IMR-90 (cell line): Measurements from ENCODE around the gene PDZRN3. TPM values are rescaled to one million over a fixed set of nuclear protein-coding genes. Genes with fewer than 3 reads are reported as not detected.

Experiments
- ATAC-seq: fragments of 200-7000 bp; cut with Tn5 transposase; 2 replicates; pipeline ENCODE4 v1.9.1; 2020; ENCODE audit warnings: low read depth, mild to moderate bottlenecking, moderate library complexity
- BruUV-seq: library from RNA; stranded (reverse); fragments of 400-500 nt; replicated peaks from 2 replicates; lab custom pipeline; 2021; lab: Mats Ljungman, UMichigan
- CTCF ChIA-PET: fragments of 300-600 bp; formaldehyde crosslinking; extraction: SDS; loops from one replicate; lab custom pipeline; 2021; ENCODE audit warnings: antibody characterized with exemption; lab: Yijun Ruan, JAX
- POLR2A ChIA-PET: fragments of 300-600 bp; sonication (Branson Sonifier 250); formaldehyde crosslinking; loops from one replicate; lab custom pipeline; 2022; ENCODE audit warnings: antibody characterized with exemption; ENCODE audit not compliant: unreplicated experiment; lab: Charles Lee
- DNase-seq: peaks from one replicate; pipeline ENCODE4 v3.0.0; 2013
- H2AFZ ChIP-seq: replicated peaks from 2 replicates; pipeline ENCODE3; 2013; ENCODE audit warnings: low read length, mild to moderate bottlenecking; ENCODE audit not compliant: poor library complexity
- H2AK5ac ChIP-seq: 2 replicates; pipeline ENCODE4 v1.6.1; 2013; ENCODE audit warnings: low read depth, low read length, inconsistent platforms
- H2AK9ac ChIP-seq: replicated peaks from 2 replicates; pipeline ENCODE3; 2013; ENCODE audit warnings: mild to moderate bottlenecking, low read depth, low read length, moderate library complexity; ENCODE audit not compliant: poor library complexity
- H2BK120ac ChIP-seq: 2 replicates; pipeline ENCODE4 v1.6.1; 2013; ENCODE audit warnings: low read depth, low read length, inconsistent platforms
- H2BK15ac ChIP-seq: 3 replicates; pipeline ENCODE4 v1.6.1; 2013; ENCODE audit warnings: low read depth, low read length, inconsistent platforms
- H2BK20ac ChIP-seq: 2 replicates; pipeline ENCODE4 v1.6.1; 2013; ENCODE audit warnings: low read depth, mild to moderate bottlenecking, inconsistent platforms, low read length, moderate library complexity
- H2BK5ac ChIP-seq: 2 replicates; pipeline ENCODE4 v1.6.1; 2013; ENCODE audit warnings: mild to moderate bottlenecking, low read depth, low read length, inconsistent platforms; ENCODE audit not compliant: poor library complexity, severe bottlenecking
- H3K14ac ChIP-seq: replicated peaks from 2 replicates; pipeline ENCODE4 v1.6.1; 2013; ENCODE audit warnings: low read depth, low read length, inconsistent platforms
- H3K18ac ChIP-seq: 2 replicates; pipeline ENCODE4 v1.6.1; 2013; ENCODE audit warnings: low read depth, low read length, control low read depth
- H3K23ac ChIP-seq: 2 replicates; pipeline ENCODE4 v1.6.1; 2013; ENCODE audit warnings: low read depth, low read length, inconsistent platforms
- H3K27ac ChIP-seq: 2 replicates; pipeline ENCODE4 v1.5.1; 2013; ENCODE audit warnings: mild to moderate bottlenecking, control low read depth, low read length; ENCODE audit not compliant: insufficient read depth
- H3K27me3 ChIP-seq: 2 replicates; pipeline ENCODE4 v1.6.1; 2013; ENCODE audit warnings: low read length; ENCODE audit not compliant: control insufficient read depth, insufficient read depth
- H3K36me3 ChIP-seq: 2 replicates; pipeline ENCODE4 v1.6.1; 2013; ENCODE audit warnings: low read length, mixed read lengths; ENCODE audit not compliant: control insufficient read depth, insufficient read depth
- H3K4ac ChIP-seq: 2 replicates; pipeline ENCODE4 v1.6.1; 2013; ENCODE audit warnings: low read depth, low read length, inconsistent platforms
- H3K4me1 ChIP-seq: 2 replicates; pipeline ENCODE4 v1.6.1; 2013; ENCODE audit warnings: low read length, mixed read lengths; ENCODE audit not compliant: control insufficient read depth, insufficient read depth
- H3K4me2 ChIP-seq: 2 replicates; pipeline ENCODE4 v1.6.1; 2013; ENCODE audit warnings: low read depth, mild to moderate bottlenecking, control low read depth, low read length, moderate library complexity
- H3K4me3 ChIP-seq: 2 replicates; pipeline ENCODE4 v1.5.1; 2013; ENCODE audit warnings: low read depth, mild to moderate bottlenecking, control low read depth, low read length, moderate library complexity; ENCODE audit not compliant: insufficient read depth
- H3K56ac ChIP-seq: 2 replicates; pipeline ENCODE4 v1.6.1; 2013; ENCODE audit warnings: low read length, inconsistent platforms; ENCODE audit not compliant: insufficient read depth; ENCODE audit errors: extremely low read depth
- H3K79me1 ChIP-seq, 2 experiments: 2 replicates each; pipeline ENCODE4 v1.6.1; 2013; ENCODE audit warnings: low read length in 2 of 2, inconsistent platforms in 1 of 2, low read depth in 1 of 2
- H3K9ac ChIP-seq: 2 replicates; pipeline ENCODE4 v1.6.1; 2013; ENCODE audit warnings: low read depth, low read length, control low read depth
- H3K9me1 ChIP-seq: 2 replicates; pipeline ENCODE4 v1.6.1; 2013; ENCODE audit warnings: low read length, inconsistent platforms; ENCODE audit not compliant: insufficient read depth
- H3K9me3 ChIP-seq: 2 replicates; pipeline ENCODE4 v1.6.1; 2013; ENCODE audit warnings: low read length; ENCODE audit not compliant: control insufficient read depth, insufficient read depth
- H4K20me1 ChIP-seq: 2 replicates; pipeline ENCODE4 v1.6.1; 2013; ENCODE audit warnings: low read length, inconsistent platforms; ENCODE audit not compliant: insufficient read depth
- H4K5ac ChIP-seq: 2 replicates; pipeline ENCODE4 v1.6.1; 2013; ENCODE audit warnings: mild to moderate bottlenecking, low read depth, low read length, control low read depth
- H4K8ac ChIP-seq, 2 experiments: 2 replicates each; pipeline ENCODE4 v1.6.1; 2013; ENCODE audit warnings: low read depth in 2 of 2, low read length in 2 of 2, control low read depth in 1 of 2, inconsistent platforms in 1 of 2
- H4K91ac ChIP-seq: 2 replicates; pipeline ENCODE4 v1.6.1; 2013; ENCODE audit warnings: low read depth, low read length, inconsistent platforms; ENCODE audit not compliant: insufficient read depth
- FOS ChIP-seq: fragments of 150-350 bp; IDR thresholded peaks from 2 replicates; pipeline ENCODE4 v1.6.1; 2016; ENCODE audit warnings: low read depth, low read length
- MAZ ChIP-seq: IDR thresholded peaks from 2 replicates; pipeline ENCODE4 v1.6.1; 2012; ENCODE audit warnings: low read depth, mild to moderate bottlenecking, low read length, improper control_type of control experiment, moderate library complexity, borderline replicate concordance
- POLR2A ChIP-seq: IDR thresholded peaks from 2 replicates; pipeline ENCODE4 v1.6.1; 2012; ENCODE audit warnings: mild to moderate bottlenecking, low read depth, low read length
- RCOR1 ChIP-seq: IDR thresholded peaks from 2 replicates; pipeline ENCODE4 v1.6.1; 2012; ENCODE audit warnings: mild to moderate bottlenecking, low read length, improper control_type of control experiment; ENCODE audit not compliant: insufficient replicate concordance
- SMC3 ChIP-seq: fragments of 150-350 bp; IDR thresholded peaks from 2 replicates; pipeline ENCODE4 v1.6.1; 2016; ENCODE audit warnings: low read depth, mild to moderate bottlenecking, antibody characterized with exemption, low read length, moderate library complexity
- WGBS, 2 experiments: methylation state at CpG; one replicate each; pipeline versions ENCODE4 v1.1.5 to v1.1.7; 2013; ENCODE audit warnings: missing lambda C conversion rate in 2 of 2; ENCODE audit not compliant: insufficient read length in 1 of 2; ENCODE audit errors: extremely low coverage in 2 of 2; 5-methylcytosine and 5-hydroxymethylcytosine counted together
- dilution Hi-C: fragments of 300-500 bp; cut with HindIII; formaldehyde crosslinking; loops from one replicate; pipeline ENCODE4 v1.14.3; 2018; ENCODE audit warnings: low sequenced_read_pairs; ENCODE audit not compliant: unreplicated experiment
- in situ Hi-C: fragments of 300-500 bp; cut with MboI; formaldehyde crosslinking; loops from 3 replicates; pipeline ENCODE4 v1.14.3; 2019; ENCODE audit warnings: low sequenced_read_pairs, inconsistent platforms, mixed read lengths
- intact Hi-C: fragments of 100-400 bp; cut with micrococcal nuclease; formaldehyde crosslinking; loops from 2 replicates; pipeline ENCODE4 v1.10.0; 2022
- polyA plus RNA-seq, 3 experiments: library from polyadenylated mRNA; depleted of rRNA; stranded (reverse); fragments of >200 nt; gene quantifications; 2 replicates each; pipeline ENCODE4 v1.2.3, GENCODE V29; 2012; ENCODE audit warnings: low replicate concordance in 1 of 3
- total RNA-seq: library from RNA; depleted of rRNA; stranded (reverse); fragments of >200 nt; gene quantifications from 2 replicates; pipeline ENCODE4 v1.2.3, GENCODE V29; 2012
- TF ChIP-seq, protein P1 (sequence below): conservative IDR thresholded peaks from 2 replicates; pipeline ENCODE4 v1.5.1; 2012; ENCODE audit warnings: mild to moderate bottlenecking, low read depth, low read length, improper control_type of control experiment

Gene PDZRN3
- total and polyA plus RNA-seq, 2 of the 4 experiments (the other 2 are of a cell fraction) = 9.4 to 17.0 TPM

DNA sequence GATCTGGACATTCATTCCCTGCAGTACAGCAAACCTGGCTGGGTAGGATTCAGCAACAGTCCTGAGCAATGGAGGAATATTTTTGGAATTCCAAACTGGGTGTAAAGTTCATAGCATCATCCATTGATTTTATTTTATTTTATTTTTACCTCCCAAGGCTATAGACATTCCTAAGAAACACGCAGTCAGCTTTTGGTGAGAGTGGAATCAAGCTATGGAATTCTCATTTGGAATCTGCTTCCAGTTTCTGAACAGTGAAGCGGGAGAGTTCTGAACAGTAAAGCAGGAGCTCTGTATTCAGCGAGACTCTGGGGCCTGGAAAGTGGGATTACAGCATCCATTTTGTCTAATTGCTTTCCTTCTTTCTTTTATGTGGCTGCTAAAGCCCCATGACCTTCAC lies 1.4 kb upstream of the PDZRN3 start:
- no TSS peak for BruUV-seq
- CTCF ChIA-PET = interaction anchor here (0.8 to 1.0 kb wide), 2 partner anchors 118 to 148 kb away, joined by 3 to 5 read pairs; no protein-coding TSS in a partner anchor
- Histone ChIP-seq H3K4ac (0 out of 2 replicates have a peak overlapping the region, but pooled peaks have one; percentile 17), H2AFZ (no peak overlapping the region), H2BK5ac (no peak overlapping the region), H3K4me3 (no peak overlapping the region), H2BK120ac (no peak overlapping the region), H4K5ac (no peak overlapping the region; the same call in 1 of the 2 replicates), H4K8ac (no peak overlapping the region), H2AK5ac (0 out of 2 replicates have a peak overlapping the region, but pooled peaks have one; percentile 26), H4K91ac (no peak overlapping the region), H2BK15ac (peak overlapping the region; percentile 0; the same call in 1 of the 3 replicates), H2BK20ac (no peak overlapping the region), H4K20me1 (peaks cover 17% of the 10 kb centered on the region; the same call in 1 of the 2 replicates), H3K36me3 (no peaks in the 10 kb centered on the region), H3K9me3 (no peaks in the 10 kb centered on the region), H2AK9ac (no peak overlapping the region), H3K23ac (no peak overlapping the region; the same call in 1 of the 2 replicates), H3K79me1 (peaks cover 5 to 25% of the 10 kb centered on the region in 2 experiments; a peak in 3 of 4 replicates), H3K9ac (no peak overlapping the region; the same call in none of the 2 replicates), H3K4me2 (peak overlapping the region; percentile 97), H3K4me1 (peaks cover 6% of the 10 kb centered on the region), H3K18ac (no peak overlapping the region), H3K27ac (no peak overlapping the region), H3K14ac (no peak overlapping the region), H3K27me3 (no peaks in the 10 kb centered on the region), H3K56ac (no peak overlapping the region), H3K9me1 (no peaks in the 10 kb centered on the region; the same call in none of the 2 replicates)
- DNase-seq = no peak
- in situ Hi-C loops = loop anchor here (5.0 kb wide), 1 partner anchor 221 kb away; no protein-coding TSS in a partner anchor
- 100% methylated on average over 1 of the region's 3 CpGs; no CpG with 5 or more reads in 1 of the 2 experiments for WGBS, 2 experiments
- intact Hi-C loops = loop anchor here (5.0 kb wide), 1 partner anchor 101 kb away; no protein-coding TSS in a partner anchor
- POLR2A ChIA-PET = no interaction called here
- dilution Hi-C loops = no loop called here
- TF ChIP-seq POLR2A = no peak
- TF ChIP-seq, protein P1, sequence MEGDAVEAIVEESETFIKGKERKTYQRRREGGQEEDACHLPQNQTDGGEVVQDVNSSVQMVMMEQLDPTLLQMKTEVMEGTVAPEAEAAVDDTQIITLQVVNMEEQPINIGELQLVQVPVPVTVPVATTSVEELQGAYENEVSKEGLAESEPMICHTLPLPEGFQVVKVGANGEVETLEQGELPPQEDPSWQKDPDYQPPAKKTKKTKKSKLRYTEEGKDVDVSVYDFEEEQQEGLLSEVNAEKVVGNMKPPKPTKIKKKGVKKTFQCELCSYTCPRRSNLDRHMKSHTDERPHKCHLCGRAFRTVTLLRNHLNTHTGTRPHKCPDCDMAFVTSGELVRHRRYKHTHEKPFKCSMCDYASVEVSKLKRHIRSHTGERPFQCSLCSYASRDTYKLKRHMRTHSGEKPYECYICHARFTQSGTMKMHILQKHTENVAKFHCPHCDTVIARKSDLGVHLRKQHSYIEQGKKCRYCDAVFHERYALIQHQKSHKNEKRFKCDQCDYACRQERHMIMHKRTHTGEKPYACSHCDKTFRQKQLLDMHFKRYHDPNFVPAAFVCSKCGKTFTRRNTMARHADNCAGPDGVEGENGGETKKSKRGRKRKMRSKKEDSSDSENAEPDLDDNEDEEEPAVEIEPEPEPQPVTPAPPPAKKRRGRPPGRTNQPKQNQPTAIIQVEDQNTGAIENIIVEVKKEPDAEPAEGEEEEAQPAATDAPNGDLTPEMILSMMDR = no peak
- TF ChIP-seq RCOR1 = no peak
- no peak for TF ChIP-seq SMC3
- TF ChIP-seq FOS = no peak
- no peak for TF ChIP-seq MAZ
- no peak for ATAC-seq
